ENCODE results near the gene FOXD2. TPM values are rescaled to one million over a fixed set of nuclear protein-coding genes. Genes with fewer than 3 reads are reported as not detected.

The FOXD2 gene
- total RNA-seq, 6 experiments from 2014 or later, result 0.25 to 0.86 (median 0.41) TPM

DNA sequence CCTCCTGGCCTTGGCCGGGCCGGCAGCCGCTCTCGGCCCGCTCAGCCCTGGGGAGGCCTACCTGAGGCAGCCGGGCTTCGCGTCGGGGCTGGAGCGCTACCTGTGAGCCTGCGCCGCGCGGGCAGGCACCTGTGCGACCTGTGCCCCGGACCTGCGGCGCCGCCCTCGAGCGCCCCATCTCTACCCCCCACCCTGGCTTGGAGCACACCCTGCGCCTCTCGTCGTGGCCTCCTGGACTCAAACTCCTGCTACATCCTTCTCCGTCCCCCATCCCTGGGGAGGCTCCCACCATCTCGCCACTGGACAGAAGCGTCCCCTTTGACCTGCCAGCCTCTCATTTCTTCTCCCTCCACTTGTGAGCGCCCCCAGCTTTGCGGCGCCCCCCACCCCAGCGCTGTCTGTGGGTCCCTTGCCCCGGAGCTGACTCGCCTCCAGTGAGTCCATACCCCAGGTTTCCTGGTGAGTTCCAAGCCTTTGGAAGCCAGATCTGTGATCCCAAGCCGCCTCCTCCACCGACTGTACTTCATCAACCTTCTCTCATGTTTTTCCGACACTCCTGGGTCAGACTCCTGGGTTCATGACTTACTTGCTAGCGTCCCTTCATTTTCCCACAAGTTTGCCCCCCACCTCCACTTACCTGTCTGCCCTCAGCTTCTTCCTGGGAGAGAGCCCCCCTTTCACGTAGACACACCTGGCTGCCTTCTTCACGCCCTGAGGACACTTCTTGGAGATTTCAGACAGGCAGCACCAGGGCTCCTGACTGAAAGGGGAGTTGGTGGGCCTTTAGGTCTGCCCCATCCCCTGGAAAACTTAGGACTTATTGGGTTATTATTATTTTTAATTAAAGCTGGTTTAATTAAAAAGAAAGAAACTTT is 20.4 kb upstream of the FOXD2 start:
- no peaks in the 10 kb centered on the region for H3K27me3 ChIP-seq
- no peak overlapping the region for H3K27ac ChIP-seq
- WGBS (ENCODE audit: insufficient coverage, low coverage, low lambda C conversion rate, missing lambda C conversion rate), result 40% methylated on average over 17 of the region's 39 CpGs
- DNase-seq (no peak), ATAC-seq (peak in 1 of 4 donors; percentile 26)
- H3K36me3 ChIP-seq, result no peaks in the 10 kb centered on the region
- intact Hi-C loops (cut with DNase I), result loop anchor here in 1 of 2 donors (10.0 kb wide), 1 partner anchor 233 kb away; no protein-coding TSS in a partner anchor
- TF ChIP-seq, protein P1, sequence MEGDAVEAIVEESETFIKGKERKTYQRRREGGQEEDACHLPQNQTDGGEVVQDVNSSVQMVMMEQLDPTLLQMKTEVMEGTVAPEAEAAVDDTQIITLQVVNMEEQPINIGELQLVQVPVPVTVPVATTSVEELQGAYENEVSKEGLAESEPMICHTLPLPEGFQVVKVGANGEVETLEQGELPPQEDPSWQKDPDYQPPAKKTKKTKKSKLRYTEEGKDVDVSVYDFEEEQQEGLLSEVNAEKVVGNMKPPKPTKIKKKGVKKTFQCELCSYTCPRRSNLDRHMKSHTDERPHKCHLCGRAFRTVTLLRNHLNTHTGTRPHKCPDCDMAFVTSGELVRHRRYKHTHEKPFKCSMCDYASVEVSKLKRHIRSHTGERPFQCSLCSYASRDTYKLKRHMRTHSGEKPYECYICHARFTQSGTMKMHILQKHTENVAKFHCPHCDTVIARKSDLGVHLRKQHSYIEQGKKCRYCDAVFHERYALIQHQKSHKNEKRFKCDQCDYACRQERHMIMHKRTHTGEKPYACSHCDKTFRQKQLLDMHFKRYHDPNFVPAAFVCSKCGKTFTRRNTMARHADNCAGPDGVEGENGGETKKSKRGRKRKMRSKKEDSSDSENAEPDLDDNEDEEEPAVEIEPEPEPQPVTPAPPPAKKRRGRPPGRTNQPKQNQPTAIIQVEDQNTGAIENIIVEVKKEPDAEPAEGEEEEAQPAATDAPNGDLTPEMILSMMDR (IDR thresholded peaks at IDR 0.05), result no peak
- H3K9me3 ChIP-seq, result no peaks in the 10 kb centered on the region
- no peaks in the 10 kb centered on the region for H3K4me1 ChIP-seq
- H3K4me3 ChIP-seq, result no peak overlapping the region

DNA sequence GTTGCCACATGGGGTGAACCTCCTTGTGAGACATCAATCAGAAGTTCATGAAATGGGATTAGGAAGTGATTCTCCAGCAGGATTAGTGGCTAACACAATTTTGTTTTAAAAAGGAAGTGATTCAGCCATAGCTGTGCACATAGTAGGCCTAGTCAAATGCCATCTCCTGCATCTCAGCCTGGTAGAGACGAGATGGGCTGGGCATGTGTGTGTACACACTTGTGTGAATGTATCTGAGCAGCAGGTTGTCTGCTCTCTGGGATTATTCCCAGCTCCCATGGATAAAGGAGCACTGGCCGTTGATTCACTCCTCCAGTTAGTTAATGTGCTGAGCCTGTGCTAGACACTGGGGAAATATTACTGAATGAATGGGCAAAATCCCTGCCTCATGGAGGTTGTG is 19.7 kb upstream of the FOXD2 start:
- WGBS (ENCODE audit: insufficient coverage, low coverage, low lambda C conversion rate, missing lambda C conversion rate), result 83% methylated on average over 1 of the region's 2 CpGs

DNA sequence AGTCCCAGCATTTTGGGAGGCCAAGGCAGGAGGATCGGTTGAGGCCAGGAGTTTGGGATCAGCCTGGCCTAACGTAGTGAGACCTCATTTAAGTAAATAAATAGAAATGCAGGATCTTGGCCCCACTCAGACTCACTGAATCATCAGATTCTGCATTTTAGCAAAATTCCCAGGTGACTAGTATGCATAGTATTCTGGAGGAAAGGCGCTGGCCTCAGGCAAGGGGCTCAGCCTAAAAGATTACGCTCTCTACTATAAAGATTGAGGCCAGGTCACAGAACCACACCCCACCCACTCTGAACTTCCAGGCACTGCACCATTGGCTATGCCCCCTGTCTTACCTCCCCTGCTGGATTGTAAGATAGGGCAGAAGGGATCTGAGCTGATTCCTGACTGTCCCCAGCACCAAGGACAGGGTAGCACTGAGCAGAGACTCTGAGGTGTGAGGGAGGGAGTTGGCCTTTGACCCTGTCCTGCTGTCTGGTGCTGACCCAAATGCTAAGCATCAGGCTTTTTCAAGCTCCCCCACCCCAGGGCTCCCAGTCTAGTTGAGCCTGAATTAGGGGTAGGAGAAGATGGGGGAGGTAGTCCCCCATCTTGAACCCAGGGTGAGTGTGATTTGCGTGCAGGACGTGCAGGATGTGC is 19.0 kb upstream of the FOXD2 start:
- H3K9me3 ChIP-seq, result no peaks in the 10 kb centered on the region
- no peaks in the 10 kb centered on the region for H3K36me3 ChIP-seq
- DNase-seq (no peak), ATAC-seq (no peak)
- no peaks in the 10 kb centered on the region for H3K4me1 ChIP-seq
- TF ChIP-seq, protein P1 (IDR thresholded peaks at IDR 0.05), result no peak
- no peak overlapping the region for H3K4me3 ChIP-seq
- H3K27ac ChIP-seq, result no peak overlapping the region
- WGBS (ENCODE audit: insufficient coverage, low coverage, low lambda C conversion rate, missing lambda C conversion rate), result 91% methylated on average over 6 of the region's 6 CpGs
- intact Hi-C loops (cut with DNase I), result loop anchor here in 1 of 2 donors (10.0 kb wide), 1 partner anchor 234 kb away; no protein-coding TSS in a partner anchor
- H3K27me3 ChIP-seq, result no peaks in the 10 kb centered on the region

More for the DNA sequence above, 19.7 kb upstream of the FOXD2 start:
- Histone ChIP-seq H3K27ac (no peak overlapping the region), H3K27me3 (no peaks in the 10 kb centered on the region), H3K4me1 (no peaks in the 10 kb centered on the region), H3K9me3 (no peaks in the 10 kb centered on the region), H3K36me3 (no peaks in the 10 kb centered on the region), H3K4me3 (no peak overlapping the region)
- ATAC-seq, result no peak
- DNase-seq, result no peak
- intact Hi-C loops (cut with DNase I), result loop anchor here in 1 of 2 donors (10.0 kb wide), 1 partner anchor 233 kb away; no protein-coding TSS in a partner anchor
- TF ChIP-seq, protein P1 (IDR thresholded peaks at IDR 0.05), result no peak
- TF ChIP-seq POLR2A (IDR thresholded peaks at IDR 0.05), result no peak

DNA sequence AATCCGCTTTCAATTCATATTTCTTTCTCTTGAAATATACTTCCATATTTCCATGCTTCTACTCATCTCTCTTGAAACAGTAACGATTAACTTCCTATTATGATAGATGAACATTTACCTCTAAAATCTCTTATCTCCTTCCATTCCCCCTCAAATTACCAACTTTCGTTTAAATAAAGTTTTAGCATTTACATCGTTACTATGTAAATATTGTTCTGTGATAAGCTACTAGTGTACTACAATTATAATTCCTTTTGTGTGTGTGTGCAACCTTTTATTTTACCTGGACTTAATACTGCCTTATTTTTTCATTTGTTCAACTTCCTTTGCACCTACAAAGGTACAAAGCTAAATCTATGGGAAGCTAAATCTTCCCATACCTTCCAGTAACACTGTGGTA is 17.3 kb upstream of the FOXD2 start:
- no peak for DNase-seq
- Histone ChIP-seq H3K27ac (no peak overlapping the region), H3K27me3 (no peaks in the 10 kb centered on the region), H3K4me3 (no peak overlapping the region), H3K9me3 (no peaks in the 10 kb centered on the region), H3K36me3 (no peaks in the 10 kb centered on the region), H3K4me1 (no peaks in the 10 kb centered on the region)
- TF ChIP-seq POLR2A (IDR thresholded peaks at IDR 0.05), result no peak
- TF ChIP-seq, protein P1 (IDR thresholded peaks at IDR 0.05), result no peak
- 72% methylated on average over 4 of the region's 4 CpGs for WGBS (ENCODE audit: insufficient coverage, low coverage, low lambda C conversion rate, missing lambda C conversion rate)
- intact Hi-C loops (cut with DNase I), result no loop called here
- no peak for ATAC-seq
